GM10266 (cell line): ENCODE results near the gene NFE2L2.
"Not testable (repeated sequence)": the region's sequence is repeated elsewhere in the genome, so short reads cannot be mapped to it uniquely, and the experiment has no call there.

Source experiments
- DNase-seq: peaks from one replicate; pipeline ENCODE4 v3.0.0; 2012; ENCODE audit errors: extremely low spot score
- CTCF ChIP-seq: IDR thresholded peaks from 2 replicates; pipeline ENCODE4 v1.5.1; 2012; ENCODE audit warnings: mild to moderate bottlenecking, low read depth; ENCODE audit not compliant: control insufficient read depth, insufficient read depth; ENCODE audit errors: missing control alignments

Gene NFE2L2

DNA sequence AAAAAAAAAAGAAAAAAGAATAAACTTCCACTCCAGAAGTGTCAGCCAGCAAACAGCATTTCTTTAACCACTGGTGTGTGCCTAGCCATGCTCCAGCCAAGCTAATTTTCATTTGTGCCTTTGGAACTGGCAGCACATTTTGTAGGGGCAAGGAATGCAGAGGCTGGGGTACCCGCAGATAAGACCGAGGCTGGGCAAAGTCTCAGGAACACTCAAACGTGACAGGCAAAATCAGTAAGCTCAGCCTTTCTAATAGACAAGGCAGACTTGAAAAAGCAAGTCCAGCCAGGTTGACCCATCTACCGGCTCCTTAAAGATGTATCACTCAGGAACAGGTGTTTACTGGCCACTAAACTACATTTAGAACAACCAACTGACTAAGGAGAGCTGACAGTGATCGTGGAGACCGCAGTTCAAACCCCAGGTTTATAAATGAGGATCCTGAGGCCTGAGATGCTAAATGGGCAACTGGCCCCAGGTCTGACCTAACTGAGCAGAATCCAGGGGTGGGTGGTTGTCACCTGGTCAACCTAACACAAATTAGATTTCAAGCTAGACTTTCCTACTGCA lies 16.7 kb downstream of the NFE2L2 start:
- TF ChIP-seq CTCF = no peak
- DNase-seq = no peak

DNA sequence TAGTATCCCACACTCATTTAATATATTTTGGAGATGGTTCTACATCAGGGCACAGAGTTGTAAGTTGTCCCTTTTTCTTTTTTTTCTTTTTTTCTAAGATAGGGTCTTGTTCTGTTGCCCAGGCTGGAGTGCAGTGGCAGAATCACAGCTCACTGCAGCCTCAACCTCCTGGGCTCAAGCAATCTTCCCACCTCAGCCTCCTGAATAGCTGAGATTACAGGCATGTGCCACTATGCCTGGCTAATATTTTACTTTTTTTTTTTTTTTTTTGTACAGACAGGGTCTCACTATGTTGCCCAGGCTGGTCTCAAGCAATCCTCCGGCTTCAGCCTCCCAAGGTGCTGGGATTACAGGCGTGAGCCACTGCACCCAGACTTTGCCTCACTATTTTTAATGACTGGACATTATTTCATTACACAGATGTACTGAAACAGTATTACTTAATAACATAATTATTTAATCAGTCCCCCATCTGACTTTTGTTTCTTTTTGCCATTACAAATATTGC lies 17.9 kb downstream of the NFE2L2 start:
- DNase-seq = not testable (repeated sequence)

DNA sequence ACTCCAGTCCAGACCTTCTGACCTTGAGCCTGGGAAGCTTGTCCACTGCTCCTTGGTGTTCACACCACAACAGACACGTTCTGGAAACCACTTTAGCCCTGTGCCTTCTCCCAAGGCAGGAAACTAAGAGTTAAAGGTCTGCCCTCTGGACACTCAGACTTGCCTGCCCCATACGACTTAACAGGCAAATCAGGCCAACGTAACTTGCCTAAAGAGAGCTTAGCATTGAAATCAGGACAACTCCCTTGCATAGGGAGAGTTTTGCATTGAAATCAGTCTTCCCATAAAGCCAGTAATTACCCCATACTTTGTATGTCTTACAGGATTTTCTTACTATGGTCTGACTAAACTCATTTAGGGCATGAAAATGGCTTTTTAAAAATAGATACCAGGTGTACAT lies 18.5 kb downstream of the NFE2L2 start:
- no peak for DNase-seq
- TF ChIP-seq CTCF = no peak

- no peak for DNase-seq
- TF ChIP-seq CTCF = no peak
Measured at GRCh38 chr2:177245010-177245422, 19.5 kb downstream of the NFE2L2 start.

GRCh38 chr2:177244244-177244771 lies 20.2 kb downstream of the NFE2L2 start:
- no peak for DNase-seq

GRCh38 chr2:177243476-177243875 lies 21.1 kb downstream of the NFE2L2 start:
- no peak for DNase-seq
- TF ChIP-seq CTCF = no peak

More at GRCh38 chr2:177244244-177244771, 20.2 kb downstream of the NFE2L2 start:
- TF ChIP-seq CTCF = no peak

GRCh38 chr2:177243073-177243472 lies 21.5 kb downstream of the NFE2L2 start:
- TF ChIP-seq CTCF = no peak
- no peak for DNase-seq
